Renal cortical epithelial cell (primary cell): ENCODE measurements around the gene FLT3. TPM values are rescaled to one million over a fixed set of nuclear protein-coding genes. Genes with fewer than 3 reads are reported as not detected.

Experiments used
- DNase-seq: peaks from one replicate; pipeline ENCODE4 v3.0.0-alpha.2; 2011; ENCODE audit warnings: low read depth
- total RNA-seq: library from RNA; depleted of rRNA; stranded (reverse); fragments of >200 nt; gene quantifications from 2 replicates; pipeline ENCODE4 v1.2.3, GENCODE V29; 2014

FLT3 gene
- total RNA-seq, 1 donor from 2014 or later, result under 0.01 TPM

- peak; percentile 65 for DNase-seq
Observed at GRCh38 chr13:27960362-27961226, 139.8 kb downstream of the FLT3 start.

GRCh38 chr13:27959976-27960361 lies 140.4 kb downstream of the FLT3 start:
- DNase-seq, result no peak

GRCh38 chr13:27956576-27957300 lies 143.6 kb downstream of the FLT3 start:
- no peak for DNase-seq

GRCh38 chr13:27955014-27955591 lies 145.3 kb downstream of the FLT3 start:
- no peak for DNase-seq

GRCh38 chr13:27954406-27954851 lies 145.9 kb downstream of the FLT3 start:
- no peak for DNase-seq

- peak; percentile 27 for DNase-seq
Observed at GRCh38 chr13:27953676-27954405, 146.5 kb downstream of the FLT3 start.

Other genes starting within 250 kb of the FLT3 start
- not detected in 2 replicates for gene PDX1, start 180.6 kb downstream of the FLT3 start, total RNA-seq
- gene CDX2, start 131.3 kb downstream of the FLT3 start, total RNA-seq, result not detected in 2 replicates
- not detected in 2 replicates for gene URAD, start 111.9 kb downstream of the FLT3 start, total RNA-seq
- gene PAN3, start 38.0 kb upstream of the FLT3 start, total RNA-seq, result 16.7 and 37.7 TPM in 2 replicates